ENCODE data around the gene RGPD3. TPM values are rescaled to one million over a fixed set of nuclear protein-coding genes. Genes with fewer than 3 reads are reported as not detected.
"Not testable (repeated sequence)": the region's sequence is repeated elsewhere in the genome, so short reads cannot be mapped to it uniquely, and the experiment has no call there.

RGPD3 gene
- under 1 TPM; 0.24 to 0.25 TPM for total RNA-seq

DNA sequence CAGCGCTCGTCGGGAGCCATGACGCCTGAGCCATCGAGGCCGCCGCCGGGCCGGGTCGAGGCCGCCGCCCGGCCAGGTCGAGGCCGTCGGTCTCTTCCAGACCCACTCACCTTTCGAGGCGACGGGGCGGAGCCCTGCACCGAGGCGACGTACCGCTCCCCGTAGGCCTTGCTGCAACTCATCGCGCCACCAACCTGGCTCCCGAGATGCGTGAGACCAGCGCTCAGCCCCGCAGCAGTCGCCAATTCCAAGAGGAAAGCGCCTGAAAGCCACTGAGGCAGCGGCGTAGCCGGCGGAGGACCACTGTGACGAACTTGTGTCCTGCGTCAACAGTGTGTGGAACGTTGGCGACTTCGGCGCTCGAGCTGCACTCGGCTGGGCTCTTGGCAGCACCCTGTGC, at the start of gene RGPD3:
RGPD3 (minus strand) TSS at position 307 of the 400 bp plus-strand sequence; CDS start at position 182, 125 bp downstream.
- not testable (repeated sequence) for H3K9me3 Mint-ChIP-seq; H3K27me3 Mint-ChIP-seq (ENCODE audit: low read depth); H3K4me3 Mint-ChIP-seq; H3K4me1 Mint-ChIP-seq (ENCODE audit: low read depth); ATAC-seq (replicated peaks in 1 of 2); DNase-seq; H3K27ac Mint-ChIP-seq; H3K36me3 Mint-ChIP-seq (ENCODE audit: insufficient read depth in 2 of 2)

DNA sequence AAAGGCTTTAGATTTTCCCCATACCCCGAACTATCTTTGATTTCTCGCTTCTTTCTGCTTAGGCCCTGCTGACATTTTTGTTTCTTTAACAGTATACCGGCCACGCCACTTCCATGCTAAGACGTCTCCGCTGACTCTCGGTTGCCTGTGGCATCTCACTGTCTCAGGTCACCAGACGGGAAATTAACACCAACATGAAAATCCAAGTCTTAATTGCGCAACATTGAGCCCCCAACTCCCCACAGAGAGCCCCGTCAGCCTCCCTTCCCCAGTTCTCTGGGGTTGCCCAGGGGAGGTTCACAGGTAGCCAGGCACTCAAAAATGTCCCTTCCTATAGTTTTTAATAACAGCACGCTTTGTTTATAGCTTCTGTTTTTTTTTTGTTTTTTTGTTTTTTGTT, 49.1 kb upstream of the RGPD3 start:
- Mint-ChIP-seq H3K4me3 (no peak overlapping the region), H3K4me1 (ENCODE audit: low read depth) (peaks cover 14% of the 10 kb centered on the region), H3K27ac (no peak overlapping the region), H3K27me3 (ENCODE audit: low read depth) (no peaks in the 10 kb centered on the region), H3K36me3 (ENCODE audit: insufficient read depth in 2 of 2) (no peaks in the 10 kb centered on the region), H3K9me3 (no peaks in the 10 kb centered on the region)
- DNase-seq (no peak), ATAC-seq (replicated peaks in 1 of 2) (no peak)

- Mint-ChIP-seq H3K27me3 (ENCODE audit: low read depth) (no peaks in the 10 kb centered on the region), H3K36me3 (ENCODE audit: insufficient read depth in 2 of 2) (no peaks in the 10 kb centered on the region), H3K27ac (no peak overlapping the region), H3K4me3 (no peak overlapping the region), H3K9me3 (no peaks in the 10 kb centered on the region), H3K4me1 (ENCODE audit: low read depth) (peaks cover 19% of the 10 kb centered on the region)
- ATAC-seq (replicated peaks in 1 of 2) = no peak
- no peak for DNase-seq
These were observed 48.7 kb upstream of the RGPD3 start for GRCh38 chr2:106516864-106517263.

- peaks cover 22% of the 10 kb centered on the region for H3K4me1 Mint-ChIP-seq (ENCODE audit: low read depth)
- H3K9me3 Mint-ChIP-seq = no peaks in the 10 kb centered on the region
- DNase-seq = no peak
- ATAC-seq (replicated peaks in 1 of 2) = no peak
- H3K27ac Mint-ChIP-seq = no peak overlapping the region
- H3K36me3 Mint-ChIP-seq (ENCODE audit: insufficient read depth in 2 of 2) = no peaks in the 10 kb centered on the region
- H3K27me3 Mint-ChIP-seq (ENCODE audit: low read depth) = no peaks in the 10 kb centered on the region
- no peak overlapping the region for H3K4me3 Mint-ChIP-seq
These were observed 48.2 kb upstream of the RGPD3 start for GRCh38 chr2:106516436-106516835.

DNA sequence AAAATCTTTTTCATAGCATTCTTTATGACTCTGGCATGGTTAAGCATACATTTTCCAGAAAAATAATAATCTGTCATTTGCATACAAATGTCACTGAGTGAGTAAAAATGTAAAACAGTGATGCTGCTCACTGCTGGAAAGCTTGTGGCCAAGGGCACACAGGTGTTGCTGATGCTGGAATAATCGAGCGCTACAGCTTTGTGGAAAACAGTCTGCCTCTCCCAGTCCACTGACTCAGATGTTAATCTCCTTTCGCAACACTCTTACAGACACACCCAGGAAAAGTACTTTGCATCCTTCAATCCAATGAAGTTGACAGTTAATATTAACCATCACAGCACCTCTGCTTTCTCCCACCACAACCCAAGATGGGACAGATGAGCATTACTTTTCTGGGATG, 46.6 kb upstream of the RGPD3 start:
- ATAC-seq (replicated peaks in 1 of 2) = peak in 1 of 2 donors; percentile 16
- DNase-seq; H3K27me3 Mint-ChIP-seq (ENCODE audit: low read depth); H3K36me3 Mint-ChIP-seq (ENCODE audit: insufficient read depth in 2 of 2); H3K9me3 Mint-ChIP-seq; H3K27ac Mint-ChIP-seq; H3K4me3 Mint-ChIP-seq: not testable (repeated sequence)
- H3K4me1 Mint-ChIP-seq (ENCODE audit: low read depth) = peaks cover 26% of the 10 kb centered on the region

GRCh38 chr2:106513391-106513790, 45.2 kb upstream of the RGPD3 start:
- not testable (repeated sequence) for H3K9me3 Mint-ChIP-seq; H3K27ac Mint-ChIP-seq; H3K27me3 Mint-ChIP-seq (ENCODE audit: low read depth); H3K36me3 Mint-ChIP-seq (ENCODE audit: insufficient read depth in 2 of 2); DNase-seq; H3K4me3 Mint-ChIP-seq
- ATAC-seq (replicated peaks in 1 of 2) = peak in 1 of 2 donors; percentile 14
- peaks cover 26% of the 10 kb centered on the region for H3K4me1 Mint-ChIP-seq (ENCODE audit: low read depth)

DNA sequence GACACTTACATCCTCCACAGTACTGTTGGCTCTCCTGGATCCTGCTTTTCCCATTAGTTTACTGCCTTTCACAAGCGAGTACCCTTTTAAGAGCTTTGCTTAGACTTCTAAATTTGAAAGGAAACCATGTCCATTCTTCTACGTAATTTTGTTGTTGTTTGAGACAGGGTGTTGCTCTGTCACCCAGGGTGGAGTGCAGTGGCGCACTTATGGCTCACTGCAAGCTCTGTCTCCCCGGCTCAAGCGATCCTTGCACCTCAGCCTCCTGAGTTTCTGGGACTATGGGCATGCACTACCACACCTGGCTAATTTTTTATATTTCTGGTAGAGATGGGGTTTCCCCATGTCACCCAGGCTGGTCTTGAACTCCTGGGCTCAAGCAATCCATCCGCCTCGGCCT, 43.7 kb upstream of the RGPD3 start:
- H3K4me1 Mint-ChIP-seq (ENCODE audit: low read depth) = peaks cover 26% of the 10 kb centered on the region
- H3K9me3 Mint-ChIP-seq; H3K27ac Mint-ChIP-seq; DNase-seq; H3K27me3 Mint-ChIP-seq (ENCODE audit: low read depth); H3K36me3 Mint-ChIP-seq (ENCODE audit: insufficient read depth in 2 of 2); ATAC-seq (replicated peaks in 1 of 2): not testable (repeated sequence)
- H3K4me3 Mint-ChIP-seq = peak overlapping the region; percentile 33 to 52

GRCh38 chr2:106511476-106511901, 43.3 kb upstream of the RGPD3 start:
- H3K36me3 Mint-ChIP-seq (ENCODE audit: insufficient read depth in 2 of 2); H3K9me3 Mint-ChIP-seq; H3K27ac Mint-ChIP-seq; H3K27me3 Mint-ChIP-seq (ENCODE audit: low read depth): not testable (repeated sequence)
- ATAC-seq (replicated peaks in 1 of 2) (peak; percentile 78), DNase-seq (peak; percentile 11 to 27)
- Mint-ChIP-seq H3K4me1 (ENCODE audit: low read depth) (peaks cover 26% of the 10 kb centered on the region), H3K4me3 (peak overlapping the region; percentile 33 to 52)

GRCh38 chr2:106510791-106511190, 42.6 kb upstream of the RGPD3 start:
- peaks cover 26% of the 10 kb centered on the region for H3K4me1 Mint-ChIP-seq (ENCODE audit: low read depth)

GRCh38 chr2:106509374-106509770, 41.2 kb upstream of the RGPD3 start:
- not testable (repeated sequence) for H3K4me3 Mint-ChIP-seq; H3K36me3 Mint-ChIP-seq (ENCODE audit: insufficient read depth in 2 of 2); ATAC-seq (replicated peaks in 1 of 2); H3K27ac Mint-ChIP-seq; H3K9me3 Mint-ChIP-seq; DNase-seq; H3K27me3 Mint-ChIP-seq (ENCODE audit: low read depth)
- peaks cover 17% of the 10 kb centered on the region for H3K4me1 Mint-ChIP-seq (ENCODE audit: low read depth)

More at GRCh38 chr2:106510791-106511190, 42.6 kb upstream of the RGPD3 start:
- DNase-seq; H3K27me3 Mint-ChIP-seq (ENCODE audit: low read depth); H3K9me3 Mint-ChIP-seq; H3K4me3 Mint-ChIP-seq; H3K36me3 Mint-ChIP-seq (ENCODE audit: insufficient read depth in 2 of 2); ATAC-seq (replicated peaks in 1 of 2); H3K27ac Mint-ChIP-seq: not testable (repeated sequence)

DNA sequence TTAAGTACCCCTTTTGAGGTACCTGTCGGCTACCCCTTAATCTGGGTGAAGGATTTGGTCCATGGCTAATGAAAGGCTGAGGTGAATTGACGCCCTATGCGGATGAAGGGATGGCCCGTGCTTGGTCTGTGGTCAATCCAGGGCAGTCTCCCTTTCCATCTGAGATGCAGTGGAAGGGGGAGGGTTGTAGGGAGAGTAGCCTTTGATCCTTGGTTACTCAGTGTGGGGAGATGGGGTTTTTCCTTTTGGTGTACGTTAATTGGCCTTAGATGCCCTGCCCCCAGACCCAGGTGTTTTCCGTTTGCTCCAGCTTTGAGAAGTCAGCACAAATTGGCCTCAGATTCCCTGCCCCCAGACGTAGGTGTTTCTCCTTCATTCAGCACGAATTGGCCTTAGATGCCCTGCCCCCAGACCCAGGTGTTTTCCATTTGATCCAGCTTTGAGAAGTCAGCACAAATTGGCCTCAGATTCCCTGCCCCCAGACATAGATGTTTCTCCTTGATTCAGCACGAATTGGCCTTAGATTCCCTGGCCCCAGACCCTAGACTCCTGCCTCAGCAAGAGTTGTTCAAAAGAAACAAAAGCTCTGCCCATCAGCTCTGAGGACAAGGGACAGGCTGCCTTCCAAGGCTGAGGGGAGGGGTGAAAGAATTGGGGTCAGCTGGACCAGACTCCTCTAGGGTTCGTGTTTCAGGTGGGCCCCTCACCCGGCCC, 40.6 kb upstream of the RGPD3 start:
- not testable (repeated sequence) for H3K36me3 Mint-ChIP-seq (ENCODE audit: insufficient read depth in 2 of 2); H3K9me3 Mint-ChIP-seq; H3K4me3 Mint-ChIP-seq; ATAC-seq (replicated peaks in 1 of 2); DNase-seq; H3K27me3 Mint-ChIP-seq (ENCODE audit: low read depth); H3K27ac Mint-ChIP-seq
- H3K4me1 Mint-ChIP-seq (ENCODE audit: low read depth) = peaks cover 17% of the 10 kb centered on the region

GRCh38 chr2:106506002-106506687, 37.9 kb upstream of the RGPD3 start:
- H3K4me3 Mint-ChIP-seq = peak overlapping the region in 1 of 2 donors; percentile 31
- H3K36me3 Mint-ChIP-seq (ENCODE audit: insufficient read depth in 2 of 2); H3K27ac Mint-ChIP-seq; DNase-seq; H3K4me1 Mint-ChIP-seq (ENCODE audit: low read depth); H3K27me3 Mint-ChIP-seq (ENCODE audit: low read depth); H3K9me3 Mint-ChIP-seq: not testable (repeated sequence)
- peak; percentile 36 to 62 for ATAC-seq (replicated peaks in 1 of 2)

- H3K9me3 Mint-ChIP-seq; ATAC-seq (replicated peaks in 1 of 2); H3K4me1 Mint-ChIP-seq (ENCODE audit: low read depth); H3K27ac Mint-ChIP-seq; H3K36me3 Mint-ChIP-seq (ENCODE audit: insufficient read depth in 2 of 2); H3K27me3 Mint-ChIP-seq (ENCODE audit: low read depth); DNase-seq; H3K4me3 Mint-ChIP-seq: not testable (repeated sequence)
These were observed 36.6 kb upstream of the RGPD3 start for GRCh38 chr2:106504787-106505186.

Measured in activated T-cell treated with anti-CD3 and anti-CD28 coated beads, Interleukin-2, amount 50 U/mL, for 72 hours (primary cell).